ENCODE measurements around the gene GREB1. TPM values are rescaled to one million over a fixed set of nuclear protein-coding genes. Genes with fewer than 3 reads are reported as not detected.

GREB1 gene
- polyA plus RNA-seq, 1 of the 3 experiments (the other 2 are of a cell fraction): 2.9 TPM

DNA sequence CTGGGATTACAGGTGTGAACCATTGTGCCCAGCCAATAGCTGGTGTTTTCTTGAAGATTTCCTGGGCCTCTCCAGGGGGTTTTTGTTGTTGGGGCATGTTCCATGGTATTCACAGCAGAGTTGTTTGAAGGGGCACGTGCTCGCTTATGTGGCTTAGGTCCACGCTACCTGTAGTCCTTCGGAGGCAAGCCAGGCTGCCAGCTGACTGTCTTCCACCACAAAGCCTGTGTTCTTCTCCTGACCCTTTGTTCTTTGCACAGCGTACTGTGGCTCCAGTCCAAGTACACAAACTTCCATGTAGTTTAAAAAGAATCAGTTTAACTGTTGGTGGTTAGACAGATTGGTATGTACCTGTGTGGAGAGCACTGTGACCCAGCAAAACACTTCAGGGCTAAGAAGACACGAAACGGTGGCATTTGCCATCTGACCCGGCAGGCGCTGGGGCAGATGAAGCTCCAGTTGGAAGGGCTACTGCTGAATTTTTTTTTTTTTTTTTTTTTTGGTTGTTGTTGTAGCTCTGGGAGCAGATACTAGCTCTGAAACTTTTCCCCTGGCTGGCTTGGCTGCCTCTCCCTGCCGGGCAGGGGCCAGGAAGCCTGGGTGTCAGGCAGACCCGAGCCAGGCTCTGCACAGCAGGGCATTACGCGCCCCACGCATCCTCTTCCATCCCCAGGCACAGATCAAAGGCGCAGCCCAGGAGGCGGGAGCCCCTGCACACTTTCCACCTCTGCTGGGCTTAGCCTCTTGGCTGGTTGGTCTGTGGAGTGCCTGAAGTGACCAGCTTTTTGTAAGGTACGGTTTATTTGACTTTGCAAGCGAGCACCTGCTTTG, 5.7 kb downstream of the GREB1 start:
- no peak for DNase-seq
- H3K9ac ChIP-seq: no peak overlapping the region
- CTCF ChIA-PET: interaction anchor here (1.1 to 5.2 kb wide), 2 partner anchors 44 to 62 kb away, joined by 3 to 34 read pairs; no protein-coding TSS in a partner anchor

DNA sequence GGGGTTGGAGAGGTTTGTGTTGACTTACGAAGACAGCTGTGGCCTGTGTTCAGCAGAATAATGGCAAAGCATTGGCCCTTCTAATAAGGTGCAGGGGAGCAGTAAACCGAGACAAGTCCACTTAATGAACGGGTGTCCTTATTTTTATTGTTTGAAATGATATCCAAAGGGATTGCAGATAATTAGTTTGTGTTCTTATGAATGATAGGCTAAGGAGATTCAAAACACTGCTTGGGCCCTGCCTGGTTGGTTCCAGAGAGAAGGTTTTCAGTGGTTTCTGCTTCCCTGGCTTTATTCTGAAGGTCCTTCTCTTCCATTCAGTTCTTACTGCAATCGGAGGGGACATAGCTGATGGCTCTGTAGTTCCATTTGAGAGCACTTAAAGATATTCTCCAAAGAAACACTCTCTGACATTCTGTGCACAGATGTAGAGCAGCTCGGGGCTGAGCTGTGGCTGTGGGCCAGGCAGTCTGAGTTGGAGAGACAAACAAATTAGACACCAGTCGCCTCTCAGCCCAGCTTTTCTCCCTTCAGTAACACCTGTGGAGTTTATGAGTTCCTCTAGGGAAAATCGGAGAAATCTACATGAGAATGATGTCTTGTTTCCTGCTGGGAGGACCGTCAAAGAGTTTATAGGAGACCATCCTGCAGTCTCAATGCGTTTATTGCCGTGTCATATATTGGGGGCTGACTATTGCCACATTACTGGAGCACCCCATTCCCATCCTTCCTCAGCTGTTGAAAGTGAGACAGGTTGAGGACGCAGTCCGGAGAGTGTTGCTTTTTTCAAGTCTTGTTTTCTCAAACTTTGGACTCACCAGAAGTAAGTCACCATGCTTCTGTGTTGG, 6.5 kb downstream of the GREB1 start:
- CTCF ChIA-PET: interaction anchor here (1.1 to 5.2 kb wide), 2 partner anchors 43 to 63 kb away, joined by 3 to 34 read pairs; no protein-coding TSS in a partner anchor
- POLR2A ChIA-PET: no interaction called here
- no peak for DNase-seq

More for the DNA sequence above, 5.7 kb downstream of the GREB1 start:
- H3K36me3 ChIP-seq (replicated peaks in 1 of 2; ENCODE audit: control insufficient read depth in 1 of 2, insufficient read depth in 2 of 2, low read length in 1 of 2): no peaks in the 10 kb centered on the region
- peaks cover 16% of the 10 kb centered on the region; the same call in 1 of the 2 replicates for H3K27me3 ChIP-seq (ENCODE audit: insufficient read depth)
- H3K4me1 ChIP-seq (ENCODE audit: control insufficient read depth in 1 of 2, insufficient read depth in 2 of 2, low read depth in 1 of 2, low read length in 1 of 2): peaks cover 0 to 43% of the 10 kb centered on the region in 2 experiments; a peak in 2 of 4 replicates
- POLR2A ChIA-PET: no interaction called here
- H3K79me2 ChIP-seq (ENCODE audit: insufficient read depth): no peaks in the 10 kb centered on the region
- H3K9me2 ChIP-seq: no peaks in the 10 kb centered on the region
- H3K4me3 ChIP-seq (ENCODE audit: low read depth in 2 of 2, low read length in 1 of 2): no peak overlapping the region
- H3K4me2 ChIP-seq: no peak overlapping the region
- H3K9me3 ChIP-seq: no peaks in the 10 kb centered on the region
- no peak for TF ChIP-seq ZBTB33 (IDR thresholded peaks at IDR 0.05; ENCODE audit: borderline replicate concordance, low read depth)
- H2AFZ ChIP-seq (ENCODE audit: low read depth): no peak overlapping the region
- 79% methylated on average over 14 of the region's 18 CpGs for WGBS (ENCODE audit: low lambda C conversion rate)
- H4K20me1 ChIP-seq (ENCODE audit: insufficient read depth): no peaks in the 10 kb centered on the region
- no peak overlapping the region for H3K27ac ChIP-seq (ENCODE audit: low read depth in 2 of 2, low read length in 1 of 2)
- no peaks in the 10 kb centered on the region for H3F3A ChIP-seq (replicated peaks; ENCODE audit: insufficient read depth)

More for the DNA sequence above, 6.5 kb downstream of the GREB1 start:
- Histone ChIP-seq H2AFZ (ENCODE audit: low read depth) (no peak overlapping the region), H3K27me3 (ENCODE audit: insufficient read depth) (peaks cover 16% of the 10 kb centered on the region; the same call in 1 of the 2 replicates), H3K79me2 (ENCODE audit: insufficient read depth) (no peaks in the 10 kb centered on the region), H3K9me3 (no peaks in the 10 kb centered on the region), H3K4me3 (ENCODE audit: low read depth in 2 of 2, low read length in 1 of 2) (no peak overlapping the region), H3F3A (replicated peaks; ENCODE audit: insufficient read depth) (no peaks in the 10 kb centered on the region), H3K4me2 (no peak overlapping the region), H3K4me1 (ENCODE audit: control insufficient read depth in 1 of 2, insufficient read depth in 2 of 2, low read depth in 1 of 2, low read length in 1 of 2) (peaks cover 0 to 40% of the 10 kb centered on the region in 2 experiments; a peak in 2 of 4 replicates), H3K9ac (no peak overlapping the region), H4K20me1 (ENCODE audit: insufficient read depth) (no peaks in the 10 kb centered on the region), H3K36me3 (replicated peaks in 1 of 2; ENCODE audit: control insufficient read depth in 1 of 2, insufficient read depth in 2 of 2, low read length in 1 of 2) (no peaks in the 10 kb centered on the region), H3K9me2 (no peaks in the 10 kb centered on the region), H3K27ac (ENCODE audit: low read depth in 2 of 2, low read length in 1 of 2) (no peak overlapping the region; a peak in 1 of 4 replicates)
- TF ChIP-seq SMC3 (IDR thresholded peaks at IDR 0.05; ENCODE audit: low read depth, low read length) (no peak), GATA2 (CRISPR knock-in tag; IDR thresholded peaks at IDR 0.05) (no peak)
- TF ChIP-seq, protein P1, sequence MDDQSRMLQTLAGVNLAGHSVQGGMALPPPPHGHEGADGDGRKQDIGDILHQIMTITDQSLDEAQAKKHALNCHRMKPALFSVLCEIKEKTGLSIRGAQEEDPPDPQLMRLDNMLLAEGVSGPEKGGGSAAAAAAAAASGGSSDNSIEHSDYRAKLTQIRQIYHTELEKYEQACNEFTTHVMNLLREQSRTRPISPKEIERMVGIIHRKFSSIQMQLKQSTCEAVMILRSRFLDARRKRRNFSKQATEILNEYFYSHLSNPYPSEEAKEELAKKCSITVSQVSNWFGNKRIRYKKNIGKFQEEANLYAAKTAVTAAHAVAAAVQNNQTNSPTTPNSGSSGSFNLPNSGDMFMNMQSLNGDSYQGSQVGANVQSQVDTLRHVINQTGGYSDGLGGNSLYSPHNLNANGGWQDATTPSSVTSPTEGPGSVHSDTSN (IDR thresholded peaks at IDR 0.05): no peak
- WGBS (ENCODE audit: low lambda C conversion rate): 63% methylated on average over 12 of the region's 12 CpGs
